ENCODE results near the gene LSAMP. TPM values are rescaled to one million over a fixed set of nuclear protein-coding genes. Genes with fewer than 3 reads are reported as not detected.

LSAMP gene
- total RNA-seq, 3 donors from 2014 or later = 0.78 to 39.8 (median 1.9) TPM

DNA sequence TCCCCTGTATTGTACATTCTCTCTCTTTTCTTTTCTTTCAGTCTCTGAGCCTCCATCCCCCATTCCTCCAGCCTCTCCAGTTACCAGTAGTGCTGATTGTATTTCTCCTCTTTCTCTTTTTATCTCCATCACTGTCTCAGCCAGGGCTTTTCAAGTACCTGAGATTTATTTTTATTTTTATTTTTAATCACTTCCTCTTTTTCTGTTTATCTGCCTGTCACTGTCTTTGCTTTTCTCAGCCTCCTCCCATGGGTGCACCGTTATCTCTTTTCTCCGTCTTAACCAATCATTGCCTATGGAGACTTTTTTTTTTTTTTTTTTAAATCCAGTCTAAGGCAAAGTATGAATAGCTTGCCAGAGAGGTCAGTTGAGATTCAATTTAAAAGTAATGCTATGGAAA is 462.7 kb downstream of the LSAMP start:
- ATAC-seq = no peak
- TF ChIP-seq, protein P1, sequence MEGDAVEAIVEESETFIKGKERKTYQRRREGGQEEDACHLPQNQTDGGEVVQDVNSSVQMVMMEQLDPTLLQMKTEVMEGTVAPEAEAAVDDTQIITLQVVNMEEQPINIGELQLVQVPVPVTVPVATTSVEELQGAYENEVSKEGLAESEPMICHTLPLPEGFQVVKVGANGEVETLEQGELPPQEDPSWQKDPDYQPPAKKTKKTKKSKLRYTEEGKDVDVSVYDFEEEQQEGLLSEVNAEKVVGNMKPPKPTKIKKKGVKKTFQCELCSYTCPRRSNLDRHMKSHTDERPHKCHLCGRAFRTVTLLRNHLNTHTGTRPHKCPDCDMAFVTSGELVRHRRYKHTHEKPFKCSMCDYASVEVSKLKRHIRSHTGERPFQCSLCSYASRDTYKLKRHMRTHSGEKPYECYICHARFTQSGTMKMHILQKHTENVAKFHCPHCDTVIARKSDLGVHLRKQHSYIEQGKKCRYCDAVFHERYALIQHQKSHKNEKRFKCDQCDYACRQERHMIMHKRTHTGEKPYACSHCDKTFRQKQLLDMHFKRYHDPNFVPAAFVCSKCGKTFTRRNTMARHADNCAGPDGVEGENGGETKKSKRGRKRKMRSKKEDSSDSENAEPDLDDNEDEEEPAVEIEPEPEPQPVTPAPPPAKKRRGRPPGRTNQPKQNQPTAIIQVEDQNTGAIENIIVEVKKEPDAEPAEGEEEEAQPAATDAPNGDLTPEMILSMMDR (IDR thresholded peaks at IDR 0.05) = no peak
- H3K36me3 ChIP-seq (ENCODE audit: low read depth) = no peaks in the 10 kb centered on the region
- H3K4me3 ChIP-seq = no peak overlapping the region
- no peaks in the 10 kb centered on the region for H3K9me3 ChIP-seq
- intact Hi-C loops (cut with DNase I, micrococcal nuclease) = no loop called here
- no peaks in the 10 kb centered on the region for H3K4me1 ChIP-seq (ENCODE audit: low read depth)
- DNase-seq = no peak

DNA sequence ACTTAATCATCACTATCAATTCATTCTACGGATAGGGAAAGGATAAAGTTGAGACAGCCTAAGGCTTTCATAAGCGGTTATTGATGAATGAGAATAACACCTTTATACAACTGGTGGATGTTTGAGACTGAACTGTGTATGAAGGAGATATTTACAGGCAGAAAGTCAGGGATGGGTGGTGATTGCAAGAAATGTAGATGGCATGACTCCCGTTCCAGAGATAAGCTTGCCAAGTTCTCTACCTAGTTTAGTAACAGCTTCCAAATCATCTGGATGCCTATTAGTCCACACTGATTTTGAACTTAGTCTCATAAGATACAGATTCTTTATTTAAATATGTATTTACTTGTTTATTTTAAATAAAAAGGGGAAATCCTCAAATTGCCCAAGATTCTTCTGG is 463.2 kb downstream of the LSAMP start:
- TF ChIP-seq, protein P1 (IDR thresholded peaks at IDR 0.05) = no peak
- intact Hi-C loops (cut with DNase I, micrococcal nuclease) = no loop called here
- ATAC-seq = no peak
- H3K36me3 ChIP-seq (ENCODE audit: low read depth) = no peaks in the 10 kb centered on the region
- H3K4me3 ChIP-seq = no peak overlapping the region
- DNase-seq = no peak
- no peaks in the 10 kb centered on the region for H3K4me1 ChIP-seq (ENCODE audit: low read depth)
- H3K9me3 ChIP-seq = no peaks in the 10 kb centered on the region

GRCh38 chr3:115980709-115981108 is 464.6 kb downstream of the LSAMP start:
- intact Hi-C loops (cut with DNase I, micrococcal nuclease) = no loop called here
- no peak for DNase-seq

DNA sequence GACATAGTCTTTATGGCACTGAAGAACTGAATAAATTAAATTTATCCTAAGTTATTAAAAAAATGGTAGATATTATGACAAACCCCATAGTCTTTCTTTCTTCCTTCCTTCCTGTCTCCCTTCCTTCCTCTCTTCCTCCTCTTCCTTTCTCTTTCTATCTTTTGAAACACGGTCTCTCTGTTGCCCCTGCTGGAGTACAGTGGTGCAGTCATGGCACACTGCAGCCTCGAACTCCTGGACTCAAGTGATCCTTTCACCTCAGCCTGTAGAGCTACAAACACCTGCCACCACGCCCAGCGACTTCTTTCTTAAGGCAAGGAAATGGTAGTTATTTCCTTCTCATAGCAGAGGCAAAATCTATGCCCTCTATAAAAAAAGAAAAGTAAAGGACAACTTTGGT is 467.4 kb downstream of the LSAMP start:
- DNase-seq = no peak
- H3K4me1 ChIP-seq (ENCODE audit: low read depth) = no peaks in the 10 kb centered on the region
- H3K4me3 ChIP-seq = no peak overlapping the region
- H3K36me3 ChIP-seq (ENCODE audit: low read depth) = no peaks in the 10 kb centered on the region
- intact Hi-C loops (cut with DNase I, micrococcal nuclease) = no loop called here
- TF ChIP-seq, protein P1 (IDR thresholded peaks at IDR 0.05) = no peak
- H3K9me3 ChIP-seq = no peaks in the 10 kb centered on the region
- ATAC-seq = no peak

More at GRCh38 chr3:115980709-115981108, 464.6 kb downstream of the LSAMP start:
- no peak for ATAC-seq
- Histone ChIP-seq H3K4me3 (no peak overlapping the region), H3K36me3 (ENCODE audit: low read depth) (no peaks in the 10 kb centered on the region), H3K4me1 (ENCODE audit: low read depth) (no peaks in the 10 kb centered on the region), H3K9me3 (no peaks in the 10 kb centered on the region)
- TF ChIP-seq, protein P1 (IDR thresholded peaks at IDR 0.05) = no peak

- no peak for ATAC-seq
- intact Hi-C loops (cut with DNase I, micrococcal nuclease) = no loop called here
- no peak for DNase-seq
- no peaks in the 10 kb centered on the region for H3K9me3 ChIP-seq
- TF ChIP-seq, protein P1 (IDR thresholded peaks at IDR 0.05) = no peak
- no peaks in the 10 kb centered on the region for H3K4me1 ChIP-seq (ENCODE audit: low read depth)
- H3K4me3 ChIP-seq = no peak overlapping the region
- no peaks in the 10 kb centered on the region for H3K36me3 ChIP-seq (ENCODE audit: low read depth)
These were observed 469.5 kb downstream of the LSAMP start for GRCh38 chr3:115975796-115976195.

DNA sequence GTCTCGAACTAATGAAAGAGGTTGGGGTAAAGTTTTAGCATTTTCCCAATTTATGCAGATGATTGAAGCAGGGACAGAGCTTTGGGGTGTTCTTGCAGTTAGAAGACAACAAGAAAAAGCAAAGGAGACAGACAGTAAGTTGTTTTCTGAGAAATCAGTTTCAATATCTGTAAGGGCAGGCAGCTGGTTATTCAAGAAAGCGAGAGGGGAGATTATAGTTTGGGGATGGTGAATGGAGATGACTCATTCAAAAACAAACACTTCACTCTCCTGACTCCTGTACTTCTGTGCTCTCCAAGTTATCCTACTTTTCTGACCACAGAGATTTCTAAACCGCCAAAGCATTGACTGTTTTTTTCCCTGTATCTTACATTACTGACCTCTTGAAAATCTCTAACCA is 469.9 kb downstream of the LSAMP start:
- ATAC-seq (no peak), DNase-seq (no peak)
- H3K4me3 ChIP-seq = no peak overlapping the region
- no peaks in the 10 kb centered on the region for H3K4me1 ChIP-seq (ENCODE audit: low read depth)
- H3K9me3 ChIP-seq = no peaks in the 10 kb centered on the region
- no peaks in the 10 kb centered on the region for H3K36me3 ChIP-seq (ENCODE audit: low read depth)
- intact Hi-C loops (cut with DNase I, micrococcal nuclease) = no loop called here
- TF ChIP-seq, protein P1 (IDR thresholded peaks at IDR 0.05) = no peak
